Muscle of back (tissue), 11 donors: ENCODE results near the gene NRIP3. TPM values are rescaled to one million over a fixed set of nuclear protein-coding genes. Genes with fewer than 3 reads are reported as not detected.

Source experiments
- DNase-seq, 3 donors: peaks; one replicate each; pipeline versions ENCODE4 v3.0.0 to v3.0.0-alpha.2; 2013
- polyA plus RNA-seq, 10 donors: library from polyadenylated mRNA; unstranded; fragments of 120-200 nt; gene quantifications; one replicate each; pipeline ENCODE4 v1.2.1, GENCODE V29; 2013; ENCODE audit not compliant: insufficient read length in 10 of 10

Gene NRIP3
- polyA plus RNA-seq, 10 donors, result 0.69 to 1.6 (median 1.1) TPM

- no peak for DNase-seq
These were observed 71.1 kb downstream of the NRIP3 start, which contains the start of gene C11orf16 for GRCh38 chr11:8932564-8933180. Gene C11orf16 (minus strand): TSS chr11:8932947. CDS start chr11:8932308, 639 bp downstream.

Other genes with a start within 250 kb of the NRIP3 start
- gene AKIP1, start 92.8 kb downstream of the NRIP3 start, polyA plus RNA-seq, result 10 to 100 TPM; 18.0 to 25.5 (median 21.9) TPM
- under 1 TPM in 1 of 10 donors, not detected in 9; 0.08 TPM for gene C11orf16, start 71.1 kb downstream of the NRIP3 start, polyA plus RNA-seq
- gene ASCL3, start 61.0 kb downstream of the NRIP3 start, polyA plus RNA-seq, result under 1 TPM in 1 of 10 donors, not detected in 9; 0.38 TPM
- 10 to 100 TPM; 33.9 to 44.8 (median 39.5) TPM for gene TMEM9B, start 39.6 kb downstream of the NRIP3 start, polyA plus RNA-seq
- gene SCUBE2, start 87.6 kb upstream of the NRIP3 start, polyA plus RNA-seq, result 10 to 100 TPM; 17.0 to 50.3 (median 31.6) TPM